Frontal cortex (tissue), 4 donors: ENCODE measurements around the gene TIAM1. TPM values are rescaled to one million over a fixed set of nuclear protein-coding genes. Genes with fewer than 3 reads are reported as not detected.

Source experiments
- DNase-seq, 2 donors: peaks; one replicate each; pipeline ENCODE4 v3.0.0; 2012; ENCODE audit warnings: low spot score in 2 of 2
- FAIRE-seq: peaks from 2 replicates; lab custom pipeline; 2012; peaks lifted over from hg19 to GRCh38; lab: Jason Lieb, UNC
- total RNA-seq: library from RNA; depleted of rRNA; stranded (reverse); fragments of >200 nt; gene quantifications from one replicate; pipeline ENCODE4 v1.2.3, GENCODE V29; 2014
- donor health status: control.
- donor health status: control.
- donor health status: control.

TIAM1 gene
- total RNA-seq, 1 donor from 2014 or later: 26.5 TPM

GRCh38 chr21:31117128-31117916 lies 226.7 kb downstream of the TIAM1 start:
- FAIRE-seq (no peak), DNase-seq (peak in 1 of 2 donors; percentile 41)

GRCh38 chr21:31115249-31115648 lies 228.8 kb downstream of the TIAM1 start:
- FAIRE-seq (no peak), DNase-seq (no peak)

GRCh38 chr21:31111093-31111492 lies 233.0 kb downstream of the TIAM1 start:
- no peak for DNase-seq

GRCh38 chr21:31110430-31110829 lies 233.6 kb downstream of the TIAM1 start:
- FAIRE-seq (no peak), DNase-seq (peak in 1 of 2 donors; percentile 33)

More at GRCh38 chr21:31111093-31111492, 233.0 kb downstream of the TIAM1 start:
- no peak for FAIRE-seq

- DNase-seq (no peak), FAIRE-seq (no peak)
Observed at GRCh38 chr21:31107871-31108270, 236.2 kb downstream of the TIAM1 start.

- FAIRE-seq: no peak
- DNase-seq: no peak
Observed at GRCh38 chr21:31107176-31107785, 236.8 kb downstream of the TIAM1 start.

- DNase-seq (no peak), FAIRE-seq (no peak)
Observed at GRCh38 chr21:31103571-31104265, 240.3 kb downstream of the TIAM1 start.

GRCh38 chr21:31103163-31103562 lies 240.9 kb downstream of the TIAM1 start:
- no peak for FAIRE-seq

GRCh38 chr21:31099122-31099521 lies 244.9 kb downstream of the TIAM1 start:
- DNase-seq: no peak
- FAIRE-seq: no peak

More at GRCh38 chr21:31103163-31103562, 240.9 kb downstream of the TIAM1 start:
- DNase-seq: no peak

- peak in 1 of 2 donors; percentile 52 for DNase-seq
- FAIRE-seq: no peak
Observed at GRCh38 chr21:31098576-31099005, 245.5 kb downstream of the TIAM1 start.

GRCh38 chr21:31092832-31093625 lies 251.0 kb downstream of the TIAM1 start:
- FAIRE-seq (no peak), DNase-seq (no peak)

- DNase-seq (no peak), FAIRE-seq (no peak)
Observed at GRCh38 chr21:31090376-31090775, 253.7 kb downstream of the TIAM1 start.

GRCh38 chr21:31088474-31088751 lies 255.6 kb downstream of the TIAM1 start:
- DNase-seq: no peak
- FAIRE-seq: no peak

- DNase-seq: no peak
Observed at GRCh38 chr21:31087639-31088473, 256.2 kb downstream of the TIAM1 start.

GRCh38 chr21:31084689-31085088 lies 259.4 kb downstream of the TIAM1 start:
- no peak for FAIRE-seq
- DNase-seq: no peak

More at GRCh38 chr21:31087639-31088473, 256.2 kb downstream of the TIAM1 start:
- FAIRE-seq: no peak

GRCh38 chr21:31078796-31079195 lies 265.3 kb downstream of the TIAM1 start:
- FAIRE-seq (no peak), DNase-seq (no peak)

- DNase-seq (no peak), FAIRE-seq (no peak)
Observed at GRCh38 chr21:31078216-31078615, 265.8 kb downstream of the TIAM1 start.

GRCh38 chr21:31075848-31076247 lies 268.2 kb downstream of the TIAM1 start:
- DNase-seq: no peak
- FAIRE-seq: no peak

GRCh38 chr21:31072533-31072932 lies 271.5 kb downstream of the TIAM1 start:
- FAIRE-seq: no peak

More at GRCh38 chr21:31072533-31072932, 271.5 kb downstream of the TIAM1 start:
- no peak for DNase-seq
